Neural progenitor cell (in vitro differentiated cells): ENCODE results near the gene ATXN1.

Source experiments
- CTCF ChIP-seq: fragments of 200-600 bp; sonication (generic); IDR thresholded peaks from 2 replicates; pipeline ENCODE4 v1.5.1; 2017; ENCODE audit warnings: antibody characterized with exemption, mild to moderate bottlenecking
- EZH2 ChIP-seq: fragments of 200-600 bp; sonication (generic); IDR thresholded peaks from 2 replicates; pipeline ENCODE4 v1.6.1; 2017; ENCODE audit warnings: antibody characterized with exemption, mild to moderate bottlenecking, moderate library complexity
- EZH2phosphoT487 ChIP-seq: fragments of 200-600 bp; sonication (generic); IDR thresholded peaks from 2 replicates; pipeline ENCODE4 v1.6.1; 2017; ENCODE audit warnings: antibody characterized with exemption

GRCh38 chr6:16758163-16758975 lies 2.9 kb downstream of the ATXN1 start:
- TF ChIP-seq CTCF (no peak), EZH2phosphoT487 (no peak), EZH2 (no peak)
